HFF-Myc (cell line): ENCODE results near the gene BCL2L15.

Experiments used
- DNase-seq: peaks from one replicate; pipeline ENCODE4 v3.0.0-alpha.2; 2011; ENCODE audit warnings: low read depth; ENCODE audit errors: extremely low read depth
- H3K4me3 ChIP-seq: replicated peaks from 2 replicates; pipeline ENCODE4 v1.5.1; 2011; ENCODE audit warnings: low read depth, mild to moderate bottlenecking, control low read depth, low read length
- CTCF ChIP-seq: IDR thresholded peaks from 2 replicates; pipeline ENCODE4 v1.5.1; 2012; ENCODE audit warnings: mild to moderate bottlenecking, low read depth, low read length, control low read depth; ENCODE audit errors: missing control alignments

The BCL2L15 gene

GRCh38 chr1:113899111-113899510 is 11.7 kb upstream of the BCL2L15 start:
- no peak for TF ChIP-seq CTCF
- no peak for DNase-seq
- no peak overlapping the region for H3K4me3 ChIP-seq

DNA sequence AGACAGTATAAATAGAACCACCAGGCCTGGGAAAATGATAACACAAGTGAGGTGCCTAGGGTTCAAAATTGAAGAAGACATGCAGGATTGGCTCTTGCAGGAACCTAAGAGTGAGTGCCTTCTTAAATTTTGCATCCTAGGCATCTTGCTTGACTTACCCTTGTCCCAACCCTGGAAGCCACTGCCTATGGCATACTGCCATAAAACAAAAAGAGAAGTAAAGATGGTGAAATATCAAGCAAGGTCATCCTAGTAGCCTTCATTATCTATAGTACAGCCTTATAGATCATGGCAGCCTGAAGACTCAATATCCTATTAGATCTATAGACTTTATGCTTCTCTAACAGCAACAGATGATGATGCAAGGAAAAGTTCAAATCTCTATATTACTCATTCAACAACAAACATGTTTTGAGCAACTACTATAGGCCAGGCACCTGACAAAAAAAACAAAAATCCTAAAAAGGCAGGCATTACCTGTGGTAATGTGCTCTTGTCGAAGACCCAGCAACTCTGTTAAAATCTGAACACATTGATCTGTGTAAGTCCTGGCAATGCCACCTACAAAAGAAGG is 10.9 kb upstream of the BCL2L15 start:
- no peak for TF ChIP-seq CTCF
- no peak for DNase-seq
- no peak overlapping the region for H3K4me3 ChIP-seq

GRCh38 chr1:113895961-113896360 is 8.6 kb upstream of the BCL2L15 start:
- H3K4me3 ChIP-seq: no peak overlapping the region
- TF ChIP-seq CTCF: no peak
- DNase-seq: no peak

DNA sequence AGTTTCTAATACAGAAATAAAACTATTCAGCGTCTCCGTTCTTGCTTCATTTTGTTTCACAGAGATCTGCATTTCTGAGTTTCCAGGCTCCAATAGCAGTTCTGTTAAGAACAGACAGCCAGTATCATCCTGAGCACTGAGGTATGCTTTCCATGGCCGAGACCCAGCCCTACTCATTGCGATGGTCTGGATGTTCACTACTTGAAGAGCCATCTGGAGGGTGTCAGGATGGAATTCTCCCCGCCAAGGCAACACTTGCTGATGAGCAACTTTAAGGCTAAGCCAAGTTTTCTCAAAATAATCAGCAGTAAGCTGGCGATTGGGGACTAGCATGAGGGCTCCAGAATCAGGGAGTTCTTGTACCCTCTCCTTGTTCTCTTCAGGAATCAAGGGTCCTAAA is 7.7 kb upstream of the BCL2L15 start:
- DNase-seq: no peak
- H3K4me3 ChIP-seq: no peak overlapping the region
- no peak for TF ChIP-seq CTCF

GRCh38 chr1:113893267-113893666 is 5.9 kb upstream of the BCL2L15 start:
- no peak for DNase-seq
- no peak overlapping the region for H3K4me3 ChIP-seq
- TF ChIP-seq CTCF: no peak

DNA sequence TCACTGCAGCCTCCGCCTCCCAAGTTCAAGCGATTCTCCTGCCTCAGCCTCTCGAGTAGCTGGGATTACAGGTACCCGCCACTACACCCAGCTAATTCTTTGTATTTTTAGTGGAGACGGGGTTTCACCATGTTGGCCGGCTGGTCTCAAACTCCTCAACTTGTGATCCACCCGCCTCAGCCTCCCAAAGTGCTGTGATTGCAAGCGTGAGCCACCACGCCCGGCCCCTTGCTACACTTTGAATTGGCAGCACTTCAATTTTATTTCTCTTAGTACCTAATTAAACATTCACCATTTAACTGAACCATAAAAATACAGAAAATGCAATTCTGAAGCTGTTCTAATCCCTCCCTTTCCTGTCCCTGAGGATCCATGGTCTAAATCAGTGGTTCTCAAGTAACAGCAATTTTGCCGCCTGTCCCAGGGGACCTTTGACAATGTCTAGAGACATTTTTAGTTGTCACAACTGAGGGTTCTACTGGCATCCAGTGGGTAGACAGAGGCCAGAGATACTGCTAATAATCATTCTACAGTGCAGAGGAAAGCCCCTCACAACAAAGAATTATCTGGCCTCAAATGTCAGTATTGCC is 4.3 kb upstream of the BCL2L15 start:
- DNase-seq: no peak
- TF ChIP-seq CTCF: no peak
- no peak overlapping the region for H3K4me3 ChIP-seq

DNA sequence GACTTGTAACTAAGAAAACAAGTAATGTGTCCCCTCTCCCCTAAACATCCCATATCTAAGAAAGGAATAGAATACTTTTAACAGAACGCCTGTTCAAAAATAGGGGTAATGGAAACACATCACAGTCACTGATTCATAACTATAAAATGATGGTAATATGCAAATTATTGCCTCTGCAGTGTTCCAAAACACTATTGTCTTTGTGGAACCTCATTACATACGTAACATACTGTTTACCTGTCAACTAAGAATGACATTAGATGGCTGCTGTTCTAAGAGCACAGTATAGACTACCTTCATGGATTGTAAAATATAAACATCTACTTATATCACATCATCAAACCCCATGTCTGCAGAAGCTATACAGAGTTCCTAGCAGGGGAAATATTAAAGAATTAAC is 3.4 kb upstream of the BCL2L15 start:
- H3K4me3 ChIP-seq: no peak overlapping the region
- TF ChIP-seq CTCF: no peak
- DNase-seq: no peak
